ENCODE data around the gene DYNLT2.
A peak's percentile ranks its signal among the peaks of the same experiment; 100 is the strongest.
"Not testable (repeated sequence)": the region's sequence is repeated elsewhere in the genome, so short reads cannot be mapped to it uniquely, and the experiment has no call there.

The DYNLT2 gene

GRCh38 chr6:169701311-169701953 lies 49.9 kb downstream of the DYNLT2 start:
- DNase-seq (peak; percentile 17), ATAC-seq (no peak)

- no peak for ATAC-seq
- DNase-seq, result no peak
Observed at GRCh38 chr6:169700296-169700695, 51.1 kb downstream of the DYNLT2 start.

- peak; percentile 32 for DNase-seq
- not testable (repeated sequence) for ATAC-seq
Observed at GRCh38 chr6:169697115-169697514, 54.3 kb downstream of the DYNLT2 start.

GRCh38 chr6:169695131-169695530 lies 56.2 kb downstream of the DYNLT2 start:
- DNase-seq, result no peak
- no peak for ATAC-seq

GRCh38 chr6:169692516-169692915 lies 58.9 kb downstream of the DYNLT2 start:
- no peak for ATAC-seq

GRCh38 chr6:169691260-169691659 lies 60.1 kb downstream of the DYNLT2 start:
- DNase-seq (no peak), ATAC-seq (no peak)

More at GRCh38 chr6:169692516-169692915, 58.9 kb downstream of the DYNLT2 start:
- no peak for DNase-seq
